ENCODE results near the gene NUDT14. TPM values are rescaled to one million over a fixed set of nuclear protein-coding genes. Genes with fewer than 3 reads are reported as not detected.

The NUDT14 gene
- total RNA-seq, 2 donors from 2014 or later, result 10.8 to 15.4 TPM

GRCh38 chr14:105172476-105172875 lies 8.6 kb downstream of the NUDT14 start:
- Mint-ChIP-seq H3K4me3 (no peak overlapping the region), H3K4me1 (peaks cover 14% of the 10 kb centered on the region), H3K27me3 (peaks cover 18% of the 10 kb centered on the region), H3K36me3 (ENCODE audit: low read depth) (no peaks in the 10 kb centered on the region), H3K27ac (no peak overlapping the region)
- H3K9me3 ChIP-seq (ENCODE audit: control insufficient read depth, low read length, poor library complexity, severe bottlenecking), result no peaks in the 10 kb centered on the region
- no peak for ATAC-seq
- DNase-seq, result no peak

- ATAC-seq, result no peak
- no peak overlapping the region for H3K27ac Mint-ChIP-seq
- peaks cover 18% of the 10 kb centered on the region for H3K27me3 Mint-ChIP-seq
- H3K36me3 Mint-ChIP-seq (ENCODE audit: low read depth), result no peaks in the 10 kb centered on the region
- no peak for DNase-seq
- no peaks in the 10 kb centered on the region for H3K9me3 ChIP-seq (ENCODE audit: control insufficient read depth, low read length, poor library complexity, severe bottlenecking)
- H3K4me1 Mint-ChIP-seq, result peaks cover 14% of the 10 kb centered on the region
- peak overlapping the region; percentile 77 for H3K4me3 Mint-ChIP-seq
These were observed 10.0 kb downstream of the NUDT14 start for GRCh38 chr14:105171004-105171673.

DNA sequence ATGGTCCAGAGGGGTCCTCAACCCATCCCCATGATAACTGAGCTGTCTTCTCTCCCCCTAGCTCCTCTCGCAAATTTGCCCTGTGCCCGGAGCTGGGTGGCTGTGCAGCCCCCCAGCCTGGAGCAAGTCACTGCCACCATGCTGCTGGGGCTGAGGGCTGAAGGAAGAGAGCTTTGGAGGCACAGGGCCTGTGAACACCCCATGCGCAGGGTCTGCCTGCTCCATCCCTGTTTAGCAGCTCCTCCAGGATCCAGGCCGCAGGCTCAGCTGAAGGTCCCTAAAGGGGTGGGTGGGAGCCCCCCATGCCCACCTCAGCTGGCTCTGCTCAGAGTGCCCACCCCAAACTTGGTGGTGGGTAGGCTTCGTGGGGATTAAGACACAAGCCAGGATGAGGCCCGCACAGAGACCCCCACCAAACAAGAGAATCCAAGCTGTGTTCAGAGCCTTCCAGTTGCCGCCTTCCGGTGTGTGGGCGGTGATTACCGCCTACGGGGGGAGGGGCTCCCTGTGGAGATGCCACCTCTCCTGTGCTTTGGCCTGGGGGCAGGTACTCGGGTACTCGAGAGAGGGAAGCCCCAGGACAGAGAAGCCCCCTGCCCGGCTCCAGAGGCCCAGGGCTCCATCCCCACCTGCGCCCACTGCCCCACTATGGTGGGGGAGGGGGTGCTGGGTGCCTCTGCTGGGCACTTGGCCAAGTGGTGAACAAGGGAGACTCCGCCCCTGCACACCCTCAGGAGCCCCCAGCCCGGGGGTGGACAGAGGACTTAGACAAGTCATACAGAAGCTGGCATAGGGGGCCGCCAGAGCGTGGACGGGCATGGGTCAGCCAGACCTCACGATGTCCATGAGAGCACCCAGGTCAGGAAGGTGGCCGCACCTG lies 11.1 kb downstream of the NUDT14 start:
- peaks cover 12% of the 10 kb centered on the region for H3K4me1 Mint-ChIP-seq
- H3K27ac Mint-ChIP-seq, result no peak overlapping the region
- no peak for DNase-seq
- H3K9me3 ChIP-seq (ENCODE audit: control insufficient read depth, low read length, poor library complexity, severe bottlenecking), result no peaks in the 10 kb centered on the region
- peak overlapping the region; percentile 88 for H3K4me3 Mint-ChIP-seq
- no peak for ATAC-seq
- H3K27me3 Mint-ChIP-seq, result peaks cover 18% of the 10 kb centered on the region
- no peaks in the 10 kb centered on the region for H3K36me3 Mint-ChIP-seq (ENCODE audit: low read depth)

- Mint-ChIP-seq H3K4me3 (peak overlapping the region; percentile 88), H3K36me3 (ENCODE audit: low read depth) (no peaks in the 10 kb centered on the region), H3K27me3 (peaks cover 18% of the 10 kb centered on the region), H3K4me1 (peaks cover 3% of the 10 kb centered on the region), H3K27ac (no peak overlapping the region)
- no peaks in the 10 kb centered on the region for H3K9me3 ChIP-seq (ENCODE audit: control insufficient read depth, low read length, poor library complexity, severe bottlenecking)
- peak; percentile 54 for ATAC-seq
- peak in 1 of 3 donors; percentile 26 for DNase-seq
These were observed 12.1 kb downstream of the NUDT14 start for GRCh38 chr14:105168979-105169507.

- H3K27me3 Mint-ChIP-seq, result peaks cover 18% of the 10 kb centered on the region
- no peaks in the 10 kb centered on the region for H3K36me3 Mint-ChIP-seq (ENCODE audit: low read depth)
- peaks cover 3% of the 10 kb centered on the region for H3K4me1 Mint-ChIP-seq
- no peak within 1 kb of the TSS for H3K27ac Mint-ChIP-seq
- peak within 1 kb of the TSS; percentile 88 for H3K4me3 Mint-ChIP-seq
- no peaks in the 10 kb centered on the region for H3K9me3 ChIP-seq (ENCODE audit: control insufficient read depth, low read length, poor library complexity, severe bottlenecking)
- DNase-seq (peak; percentile 33 to 51 (median 43)), ATAC-seq (peak; percentile 74)
These were observed 12.6 kb downstream of the NUDT14 start, which contains the start of gene JAG2 for GRCh38 chr14:105168496-105168978. TSS of gene JAG2 (minus strand) at chr14:105168776. CDS start at chr14:105168420, 356 bp downstream.

GRCh38 chr14:105168093-105168420 lies 13.1 kb downstream of the NUDT14 start:
- DNase-seq (no peak), ATAC-seq (no peak)
- Mint-ChIP-seq H3K4me1 (peaks cover 3% of the 10 kb centered on the region), H3K27ac (no peak overlapping the region), H3K36me3 (ENCODE audit: low read depth) (no peaks in the 10 kb centered on the region), H3K27me3 (peaks cover 18% of the 10 kb centered on the region), H3K4me3 (peak overlapping the region; percentile 71)
- no peaks in the 10 kb centered on the region for H3K9me3 ChIP-seq (ENCODE audit: control insufficient read depth, low read length, poor library complexity, severe bottlenecking)

DNA sequence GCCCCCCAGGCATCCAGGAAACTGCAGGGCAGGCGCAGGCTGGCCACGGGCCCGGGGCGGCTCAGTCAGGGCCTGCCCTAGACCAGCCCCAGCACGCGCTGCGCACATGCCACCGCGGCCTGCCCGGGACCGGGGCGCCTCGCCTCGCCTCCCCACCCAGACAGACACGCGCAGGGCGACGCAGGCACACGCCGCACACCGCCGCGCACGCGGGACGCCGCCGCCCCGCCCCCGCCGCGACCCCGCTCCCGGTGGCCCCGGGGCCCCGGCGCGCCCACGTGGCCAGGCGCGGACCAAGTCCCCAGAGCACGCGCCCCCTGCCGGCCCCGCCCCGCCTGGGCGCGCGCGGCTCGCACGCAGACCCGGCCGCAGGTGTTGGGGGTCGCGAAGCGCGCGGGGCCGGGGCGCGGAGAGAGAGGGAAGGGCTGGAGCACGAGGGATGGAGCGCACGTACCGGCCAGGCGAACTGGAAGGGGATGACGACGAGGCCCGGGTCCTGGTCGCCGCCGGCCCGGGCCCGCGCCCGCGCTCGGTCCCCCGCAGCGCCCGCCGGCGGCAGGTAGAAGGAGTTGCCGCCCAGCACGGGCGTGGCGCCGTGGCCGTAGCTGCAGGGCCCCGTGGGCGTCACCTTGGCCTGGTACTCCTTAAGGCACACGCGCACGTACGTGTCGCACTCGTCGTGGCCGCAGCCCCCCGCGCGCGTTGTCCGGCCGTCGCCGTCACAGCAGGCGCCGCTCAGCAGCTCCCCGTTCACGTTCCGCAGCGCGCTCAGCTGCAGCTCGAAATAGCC lies 13.6 kb downstream of the NUDT14 start:
- no peaks in the 10 kb centered on the region for H3K9me3 ChIP-seq (ENCODE audit: control insufficient read depth, low read length, poor library complexity, severe bottlenecking)
- Mint-ChIP-seq H3K27ac (no peak overlapping the region), H3K4me1 (peaks cover 3% of the 10 kb centered on the region), H3K4me3 (peak overlapping the region; percentile 71), H3K36me3 (ENCODE audit: low read depth) (no peaks in the 10 kb centered on the region), H3K27me3 (peaks cover 18% of the 10 kb centered on the region)
- no peak for ATAC-seq
- DNase-seq, result no peak

DNA sequence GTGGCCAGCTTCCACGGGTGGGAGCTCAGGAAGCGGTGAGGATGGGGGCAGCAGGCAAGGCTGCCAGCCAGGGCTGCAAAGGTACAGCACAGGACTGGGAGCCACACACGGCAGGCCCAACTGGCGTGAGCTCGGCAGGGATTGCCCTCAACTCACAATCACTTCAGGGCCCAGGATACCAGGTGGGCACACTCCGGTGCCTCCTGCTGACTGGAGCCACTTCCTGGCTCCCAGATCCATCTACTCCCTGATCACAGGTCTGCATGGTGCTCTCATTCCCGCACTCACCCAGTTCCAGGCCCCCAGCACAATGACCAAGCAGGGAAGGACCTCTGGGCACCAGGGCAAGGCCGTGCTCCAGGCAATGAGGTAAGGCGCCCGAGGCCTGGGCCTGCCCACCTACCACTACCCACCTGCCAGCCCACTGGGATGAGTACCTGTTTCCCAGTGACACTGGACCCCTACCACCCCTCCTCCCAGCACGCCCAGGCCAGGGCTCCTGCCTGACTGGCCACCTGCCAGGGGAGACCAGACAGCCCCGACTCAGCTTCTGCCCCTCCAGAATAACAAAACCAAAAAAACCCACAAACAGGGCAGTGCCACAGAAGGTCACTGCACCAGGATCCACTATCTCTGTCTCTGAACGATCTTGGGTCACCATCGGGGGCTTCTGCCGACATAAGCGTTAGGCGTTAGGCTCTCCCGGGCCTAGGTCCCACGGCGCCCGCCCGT lies 14.4 kb downstream of the NUDT14 start:
- no peaks in the 10 kb centered on the region for H3K9me3 ChIP-seq (ENCODE audit: control insufficient read depth, low read length, poor library complexity, severe bottlenecking)
- Mint-ChIP-seq H3K27me3 (peaks cover 14% of the 10 kb centered on the region), H3K27ac (no peak overlapping the region), H3K36me3 (ENCODE audit: low read depth) (no peaks in the 10 kb centered on the region), H3K4me3 (peak overlapping the region; percentile 66), H3K4me1 (peaks cover under 1% of the 10 kb centered on the region)
- ATAC-seq (no peak), DNase-seq (no peak)

DNA sequence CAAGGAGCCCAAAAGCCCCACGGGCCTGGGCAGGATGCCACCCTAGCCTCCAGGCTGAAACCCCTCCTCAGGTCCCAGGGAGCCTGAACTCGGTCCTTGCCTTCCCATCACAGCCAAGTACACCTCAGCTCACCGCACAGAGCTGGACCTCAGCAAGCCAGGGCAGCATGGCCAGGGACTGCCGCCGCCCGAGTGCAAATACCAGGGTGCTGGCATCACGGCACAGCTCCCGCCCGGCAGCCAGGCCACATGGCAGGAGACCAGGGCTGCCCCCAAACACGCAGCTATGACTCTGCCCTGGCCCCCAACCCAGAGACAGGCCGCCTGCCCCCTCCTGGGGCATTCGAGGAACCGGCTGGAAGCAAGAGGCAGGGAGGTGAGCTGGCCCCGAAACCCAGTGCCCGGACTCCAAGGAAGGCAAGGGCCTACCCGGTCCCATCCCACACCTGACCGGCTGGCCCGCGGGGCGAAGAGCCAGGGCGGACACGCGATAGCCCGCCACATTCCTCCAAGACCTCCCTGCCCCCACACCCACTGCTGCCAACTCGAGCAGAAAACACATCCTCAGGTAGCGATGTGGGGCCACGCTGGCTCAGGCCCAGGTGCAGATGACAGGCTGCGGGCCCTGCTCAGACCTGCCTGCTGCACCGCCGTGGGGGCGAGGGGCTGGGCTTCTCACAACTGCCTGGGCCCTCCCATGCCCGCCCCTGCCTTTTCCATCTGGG lies 15.2 kb downstream of the NUDT14 start:
- no peaks in the 10 kb centered on the region for H3K4me1 Mint-ChIP-seq
- no peaks in the 10 kb centered on the region for H3K9me3 ChIP-seq (ENCODE audit: control insufficient read depth, low read length, poor library complexity, severe bottlenecking)
- no peak for DNase-seq
- ATAC-seq, result no peak
- no peaks in the 10 kb centered on the region for H3K36me3 Mint-ChIP-seq (ENCODE audit: low read depth)
- peak overlapping the region; percentile 60 for H3K4me3 Mint-ChIP-seq
- no peak overlapping the region for H3K27ac Mint-ChIP-seq
- H3K27me3 Mint-ChIP-seq, result peaks cover 11% of the 10 kb centered on the region

GRCh38 chr14:105165134-105165704 lies 15.9 kb downstream of the NUDT14 start:
- no peak for DNase-seq
- H3K36me3 Mint-ChIP-seq (ENCODE audit: low read depth), result no peaks in the 10 kb centered on the region
- peak overlapping the region; percentile 14 for H3K27ac Mint-ChIP-seq
- peaks cover 9% of the 10 kb centered on the region for H3K27me3 Mint-ChIP-seq
- no peak for ATAC-seq
- H3K9me3 ChIP-seq (ENCODE audit: control insufficient read depth, low read length, poor library complexity, severe bottlenecking), result no peaks in the 10 kb centered on the region
- H3K4me1 Mint-ChIP-seq, result no peaks in the 10 kb centered on the region
- peak overlapping the region; percentile 60 for H3K4me3 Mint-ChIP-seq

DNA sequence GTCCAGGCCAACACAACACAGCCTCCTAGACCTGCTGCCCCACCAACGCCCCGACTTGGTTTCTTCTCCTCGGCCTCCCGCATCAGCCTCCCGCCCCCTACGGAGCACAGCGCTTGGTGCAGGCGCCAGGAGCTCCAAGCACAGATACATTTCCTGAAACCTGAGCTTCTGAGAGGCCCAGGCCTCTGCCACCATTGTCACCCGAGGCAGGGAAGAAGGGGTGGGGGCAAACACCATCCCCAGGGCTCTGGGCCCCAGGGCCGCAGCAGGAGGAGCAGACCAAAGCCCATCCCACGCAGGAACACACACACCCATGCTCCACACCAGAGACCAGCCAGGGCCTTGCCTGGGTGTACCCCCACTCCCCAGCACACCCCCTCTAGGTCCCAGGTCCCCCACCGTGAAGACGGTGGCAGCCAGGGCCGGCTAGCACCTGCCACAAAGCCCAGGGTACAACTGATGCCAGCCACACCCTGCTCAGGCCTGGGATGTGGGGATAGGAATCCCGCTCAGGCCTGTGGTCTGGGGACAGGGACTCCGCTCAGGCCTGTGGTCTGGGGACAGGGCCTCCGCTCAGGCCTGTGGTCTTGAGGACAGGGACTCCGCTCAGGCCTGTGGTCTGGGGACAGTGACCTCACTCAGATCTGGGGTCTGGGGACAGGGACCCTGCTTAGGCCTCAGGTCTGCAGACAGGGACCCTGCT lies 17.9 kb downstream of the NUDT14 start:
- Mint-ChIP-seq H3K4me1 (no peaks in the 10 kb centered on the region), H3K36me3 (ENCODE audit: low read depth) (no peaks in the 10 kb centered on the region), H3K4me3 (no peak overlapping the region), H3K27me3 (no peaks in the 10 kb centered on the region), H3K27ac (no peak overlapping the region)
- no peaks in the 10 kb centered on the region for H3K9me3 ChIP-seq (ENCODE audit: control insufficient read depth, low read length, poor library complexity, severe bottlenecking)
- ATAC-seq (no peak), DNase-seq (no peak)

Measured in T-helper 17 cell (primary cell).